GM23338 (cell line): ENCODE results near the gene NHS. TPM values are rescaled to one million over a fixed set of nuclear protein-coding genes. Genes with fewer than 3 reads are reported as not detected.

Experiments used
- ATAC-seq: fragments of 200-7000 bp; cut with Tn5 transposase; 3 replicates; pipeline ENCODE4 v1.9.1; 2020
- DNase-seq: peaks from one replicate; pipeline ENCODE4 v3.0.0-alpha.2; 2015; ENCODE audit warnings: low spot score
- H2AFZ ChIP-seq: fragments of 200-600 bp; sonication (generic); 2 replicates; pipeline ENCODE4 v1.8.0; 2016; ENCODE audit warnings: antibody characterized with exemption, mild to moderate bottlenecking, moderate library complexity
- H3F3A ChIP-seq: fragments of 200-600 bp; sonication (generic); replicated peaks from 2 replicates; pipeline ENCODE4 v1.8.0; 2017; ENCODE audit warnings: antibody characterized with exemption, mixed run types, low read depth
- H3K27ac ChIP-seq: fragments of 200-600 bp; sonication (generic); 2 replicates; pipeline ENCODE4 v1.6.1; 2016; ENCODE audit warnings: low read depth
- H3K27me3 ChIP-seq: fragments of 200-600 bp; sonication (generic); 2 replicates; pipeline ENCODE4 v1.8.0; 2016; ENCODE audit warnings: mild to moderate bottlenecking, mixed run types, moderate library complexity; ENCODE audit not compliant: insufficient read depth
- H3K36me3 ChIP-seq: fragments of 200-600 bp; sonication (generic); 2 replicates; pipeline ENCODE4 v1.8.0; 2016; ENCODE audit warnings: mild to moderate bottlenecking; ENCODE audit not compliant: insufficient read depth
- H3K4me1 ChIP-seq: fragments of 200-600 bp; sonication (generic); 2 replicates; pipeline ENCODE4 v1.8.0; 2016; ENCODE audit warnings: mild to moderate bottlenecking, moderate library complexity; ENCODE audit not compliant: insufficient read depth
- H3K4me2 ChIP-seq: fragments of 200-600 bp; sonication (generic); 2 replicates; pipeline ENCODE4 v1.7.1; 2017; ENCODE audit warnings: mixed run types
- H3K4me3 ChIP-seq: fragments of 200-600 bp; sonication (generic); 2 replicates; pipeline ENCODE4 v1.6.1; 2016; ENCODE audit warnings: mixed run types
- H3K79me2 ChIP-seq: fragments of 200-600 bp; sonication (generic); replicated peaks from 2 replicates; pipeline ENCODE4 v1.8.0; 2017; ENCODE audit warnings: mild to moderate bottlenecking; ENCODE audit not compliant: insufficient read depth
- H3K9me2 ChIP-seq: fragments of 200-600 bp; sonication (generic); 2 replicates; pipeline ENCODE4 v1.8.0; 2017; ENCODE audit not compliant: insufficient read depth
- H4K20me1 ChIP-seq: fragments of 200-600 bp; sonication (generic); replicated peaks from 2 replicates; pipeline ENCODE4 v1.8.0; 2017; ENCODE audit warnings: mild to moderate bottlenecking; ENCODE audit not compliant: insufficient read depth
- H3K27ac Mint-ChIP-seq: 2 replicates; pipeline ENCODE4 v1.8.0; 2020; ENCODE audit warnings: inconsistent platforms, mild to moderate bottlenecking, moderate library complexity, mixed read lengths
- H3K27me3 Mint-ChIP-seq: 3 replicates; pipeline ENCODE4 v1.8.0; 2022; ENCODE audit warnings: low read depth, mild to moderate bottlenecking, moderate library complexity, mixed read lengths, inconsistent platforms; ENCODE audit not compliant: insufficient read depth, poor library complexity
- H3K36me3 Mint-ChIP-seq: 3 replicates; pipeline ENCODE4 v1.8.0; 2021; ENCODE audit warnings: low read depth, mild to moderate bottlenecking, inconsistent platforms, moderate library complexity, mixed read lengths
- H3K4me1 Mint-ChIP-seq: 3 replicates; pipeline ENCODE4 v1.8.0; 2020; ENCODE audit warnings: mild to moderate bottlenecking, inconsistent platforms, mixed read lengths
- H3K4me3 Mint-ChIP-seq: 3 replicates; pipeline ENCODE4 v1.8.0; 2021; ENCODE audit warnings: moderate library complexity, mild to moderate bottlenecking, inconsistent platforms, mixed read lengths
- H3K9me3 Mint-ChIP-seq: 3 replicates; pipeline ENCODE4 v1.8.0; 2020; ENCODE audit warnings: moderate library complexity, mild to moderate bottlenecking, inconsistent platforms, mixed read lengths
- CREB1 ChIP-seq: fragments of 250-450 bp; sonication (Bioruptor Pico); IDR thresholded peaks from 2 replicates; pipeline ENCODE4 v1.5.0; 2020; ENCODE audit warnings: low read depth, mild to moderate bottlenecking, moderate library complexity
- EZH2phosphoT487 ChIP-seq: fragments of 200-600 bp; sonication (generic); IDR thresholded peaks from one replicate; pipeline ENCODE4 v1.8.1; 2018; ENCODE audit warnings: antibody characterized with exemption; ENCODE audit not compliant: unreplicated experiment
- JUNB ChIP-seq: IDR thresholded peaks from one replicate; pipeline ENCODE4 v1.6.1; 2016; ENCODE audit warnings: antibody characterized with exemption; ENCODE audit not compliant: unreplicated experiment
- NANOG ChIP-seq: IDR thresholded peaks from 2 replicates; pipeline ENCODE4 v1.6.1; 2016; ENCODE audit warnings: antibody characterized with exemption, borderline replicate concordance
- STAT1 ChIP-seq: IDR thresholded peaks from one replicate; pipeline ENCODE4 v1.6.1; 2016; ENCODE audit warnings: antibody characterized with exemption; ENCODE audit not compliant: unreplicated experiment
- ZNF462 ChIP-seq: fragments of 250-450 bp; sonication (Bioruptor Pico); IDR thresholded peaks from 2 replicates; pipeline ENCODE4 v1.5.0; 2020; ENCODE audit warnings: mild to moderate bottlenecking, moderate library complexity
- polyA plus RNA-seq: library from polyadenylated mRNA; unstranded; fragments of >200 nt; fragmentation: Nextera tagmentation; extraction: Ambion mirVana; gene quantifications from 2 replicates; pipeline ENCODE4 v1.2.1, GENCODE V29; 2016
- total RNA-seq: library from RNA; depleted of rRNA; stranded (reverse); fragments of >200 nt; shearing (Covaris generic); gene quantifications from 2 replicates; pipeline ENCODE4 v1.2.3, GENCODE V29; 2014
- TF ChIP-seq, protein P1 (sequence below), 2 experiments: fragments of 200-600 bp in 1 of 2; sonication (generic) in 1 of 2; conservative IDR thresholded peaks; 2 replicates each; pipeline versions ENCODE4 v1.5.1 to v1.6.1; 2016 to 2017; ENCODE audit warnings: antibody characterized with exemption in 2 of 2, low read depth in 2 of 2, mild to moderate bottlenecking in 2 of 2, moderate library complexity in 1 of 2
- TF ChIP-seq, protein P2 (sequence below): IDR thresholded peaks from one replicate; pipeline ENCODE4 v1.6.1; 2018; ENCODE audit warnings: antibody characterized with exemption; ENCODE audit not compliant: unreplicated experiment

NHS gene
- total and polyA plus RNA-seq, 2 experiments from 2014 or later, result 1.8 to 8.2 TPM

GRCh38 chrX:17473021-17473420, 98.0 kb downstream of the NHS start (continued):
- no peak for TF ChIP-seq NANOG
- TF ChIP-seq CREB1 (CRISPR knock-in tag), result no peak
- TF ChIP-seq, protein P1, sequence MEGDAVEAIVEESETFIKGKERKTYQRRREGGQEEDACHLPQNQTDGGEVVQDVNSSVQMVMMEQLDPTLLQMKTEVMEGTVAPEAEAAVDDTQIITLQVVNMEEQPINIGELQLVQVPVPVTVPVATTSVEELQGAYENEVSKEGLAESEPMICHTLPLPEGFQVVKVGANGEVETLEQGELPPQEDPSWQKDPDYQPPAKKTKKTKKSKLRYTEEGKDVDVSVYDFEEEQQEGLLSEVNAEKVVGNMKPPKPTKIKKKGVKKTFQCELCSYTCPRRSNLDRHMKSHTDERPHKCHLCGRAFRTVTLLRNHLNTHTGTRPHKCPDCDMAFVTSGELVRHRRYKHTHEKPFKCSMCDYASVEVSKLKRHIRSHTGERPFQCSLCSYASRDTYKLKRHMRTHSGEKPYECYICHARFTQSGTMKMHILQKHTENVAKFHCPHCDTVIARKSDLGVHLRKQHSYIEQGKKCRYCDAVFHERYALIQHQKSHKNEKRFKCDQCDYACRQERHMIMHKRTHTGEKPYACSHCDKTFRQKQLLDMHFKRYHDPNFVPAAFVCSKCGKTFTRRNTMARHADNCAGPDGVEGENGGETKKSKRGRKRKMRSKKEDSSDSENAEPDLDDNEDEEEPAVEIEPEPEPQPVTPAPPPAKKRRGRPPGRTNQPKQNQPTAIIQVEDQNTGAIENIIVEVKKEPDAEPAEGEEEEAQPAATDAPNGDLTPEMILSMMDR (conservative IDR thresholded peaks at IDR 0.05; ENCODE audit: low read depth in 2 of 2), result no peak
- no peak for TF ChIP-seq JUNB

- no peak overlapping the region for H3K4me3 Mint-ChIP-seq
- no peak overlapping the region for H3K27ac Mint-ChIP-seq
- Histone ChIP-seq H3K4me3 (no peak overlapping the region), H3K4me1 (no peaks in the 10 kb centered on the region), H2AFZ (no peak overlapping the region), H4K20me1 (no peaks in the 10 kb centered on the region), H3K36me3 (no peaks in the 10 kb centered on the region), H3F3A (no peaks in the 10 kb centered on the region), H3K9me2 (no peaks in the 10 kb centered on the region), H3K79me2 (no peaks in the 10 kb centered on the region), H3K27ac (no peak overlapping the region), H3K27me3 (no peaks in the 10 kb centered on the region), H3K4me2 (no peak overlapping the region)
- H3K9me3 Mint-ChIP-seq, result no peaks in the 10 kb centered on the region
- no peaks in the 10 kb centered on the region for H3K36me3 Mint-ChIP-seq
- TF ChIP-seq STAT1, result no peak
- peaks cover 1% of the 10 kb centered on the region for H3K27me3 Mint-ChIP-seq
- no peak for DNase-seq
- peaks cover 2% of the 10 kb centered on the region; the same call in 2 of the 3 replicates for H3K4me1 Mint-ChIP-seq
- no peak for ATAC-seq
These were observed 99.9 kb downstream of the NHS start for GRCh38 chrX:17474892-17475291.

- H3F3A ChIP-seq, result no peaks in the 10 kb centered on the region
- ATAC-seq, result no peak
- Mint-ChIP-seq H3K36me3 (no peaks in the 10 kb centered on the region), H3K27me3 (no peaks in the 10 kb centered on the region), H3K4me3 (no peak overlapping the region), H3K9me3 (no peaks in the 10 kb centered on the region), H3K4me1 (peaks cover 2% of the 10 kb centered on the region; the same call in 2 of the 3 replicates), H3K27ac (no peak overlapping the region)
- H3K27ac ChIP-seq, result no peak overlapping the region
- no peaks in the 10 kb centered on the region for H3K36me3 ChIP-seq
- no peaks in the 10 kb centered on the region for H3K4me1 ChIP-seq
- no peaks in the 10 kb centered on the region for H4K20me1 ChIP-seq
- no peak overlapping the region for H3K4me3 ChIP-seq
- no peaks in the 10 kb centered on the region for H3K27me3 ChIP-seq
- no peaks in the 10 kb centered on the region for H3K9me2 ChIP-seq
- H2AFZ ChIP-seq, result no peak overlapping the region
- no peak for DNase-seq
- no peak overlapping the region for H3K4me2 ChIP-seq
- no peaks in the 10 kb centered on the region for H3K79me2 ChIP-seq
- TF ChIP-seq EZH2phosphoT487 (no peak), ZNF462 (CRISPR knock-in tag) (no peak), JUNB (no peak)
- TF ChIP-seq, protein P2, sequence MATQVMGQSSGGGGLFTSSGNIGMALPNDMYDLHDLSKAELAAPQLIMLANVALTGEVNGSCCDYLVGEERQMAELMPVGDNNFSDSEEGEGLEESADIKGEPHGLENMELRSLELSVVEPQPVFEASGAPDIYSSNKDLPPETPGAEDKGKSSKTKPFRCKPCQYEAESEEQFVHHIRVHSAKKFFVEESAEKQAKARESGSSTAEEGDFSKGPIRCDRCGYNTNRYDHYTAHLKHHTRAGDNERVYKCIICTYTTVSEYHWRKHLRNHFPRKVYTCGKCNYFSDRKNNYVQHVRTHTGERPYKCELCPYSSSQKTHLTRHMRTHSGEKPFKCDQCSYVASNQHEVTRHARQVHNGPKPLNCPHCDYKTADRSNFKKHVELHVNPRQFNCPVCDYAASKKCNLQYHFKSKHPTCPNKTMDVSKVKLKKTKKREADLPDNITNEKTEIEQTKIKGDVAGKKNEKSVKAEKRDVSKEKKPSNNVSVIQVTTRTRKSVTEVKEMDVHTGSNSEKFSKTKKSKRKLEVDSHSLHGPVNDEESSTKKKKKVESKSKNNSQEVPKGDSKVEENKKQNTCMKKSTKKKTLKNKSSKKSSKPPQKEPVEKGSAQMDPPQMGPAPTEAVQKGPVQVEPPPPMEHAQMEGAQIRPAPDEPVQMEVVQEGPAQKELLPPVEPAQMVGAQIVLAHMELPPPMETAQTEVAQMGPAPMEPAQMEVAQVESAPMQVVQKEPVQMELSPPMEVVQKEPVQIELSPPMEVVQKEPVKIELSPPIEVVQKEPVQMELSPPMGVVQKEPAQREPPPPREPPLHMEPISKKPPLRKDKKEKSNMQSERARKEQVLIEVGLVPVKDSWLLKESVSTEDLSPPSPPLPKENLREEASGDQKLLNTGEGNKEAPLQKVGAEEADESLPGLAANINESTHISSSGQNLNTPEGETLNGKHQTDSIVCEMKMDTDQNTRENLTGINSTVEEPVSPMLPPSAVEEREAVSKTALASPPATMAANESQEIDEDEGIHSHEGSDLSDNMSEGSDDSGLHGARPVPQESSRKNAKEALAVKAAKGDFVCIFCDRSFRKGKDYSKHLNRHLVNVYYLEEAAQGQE, result no peak
These were observed 100.6 kb downstream of the NHS start for GRCh38 chrX:17475449-17476217.
